ENCODE data around the gene GNAL.
"Not testable (repeated sequence)": the region's sequence is repeated elsewhere in the genome, so short reads cannot be mapped to it uniquely, and the experiment has no call there.

- not testable (repeated sequence) for TF ChIP-seq CREB5 (CRISPR knock-in tag; IDR thresholded peaks at IDR 0.05; ENCODE audit: low read depth); PATZ1 (CRISPR knock-in tag; IDR thresholded peaks at IDR 0.05; ENCODE audit: borderline replicate concordance); OSR1 (CRISPR knock-in tag; IDR thresholded peaks at IDR 0.05); ESRRG (CRISPR knock-in tag; IDR thresholded peaks at IDR 0.05); ZC3H10 (CRISPR knock-in tag; IDR thresholded peaks at IDR 0.05); BACH2 (CRISPR knock-in tag; IDR thresholded peaks at IDR 0.05; ENCODE audit: borderline replicate concordance); ARNTL (CRISPR knock-in tag; IDR thresholded peaks at IDR 0.05; ENCODE audit: borderline replicate concordance, low read depth); TOX (CRISPR knock-in tag; IDR thresholded peaks at IDR 0.05; ENCODE audit: borderline replicate concordance)
- TF ChIP-seq, protein P1, sequence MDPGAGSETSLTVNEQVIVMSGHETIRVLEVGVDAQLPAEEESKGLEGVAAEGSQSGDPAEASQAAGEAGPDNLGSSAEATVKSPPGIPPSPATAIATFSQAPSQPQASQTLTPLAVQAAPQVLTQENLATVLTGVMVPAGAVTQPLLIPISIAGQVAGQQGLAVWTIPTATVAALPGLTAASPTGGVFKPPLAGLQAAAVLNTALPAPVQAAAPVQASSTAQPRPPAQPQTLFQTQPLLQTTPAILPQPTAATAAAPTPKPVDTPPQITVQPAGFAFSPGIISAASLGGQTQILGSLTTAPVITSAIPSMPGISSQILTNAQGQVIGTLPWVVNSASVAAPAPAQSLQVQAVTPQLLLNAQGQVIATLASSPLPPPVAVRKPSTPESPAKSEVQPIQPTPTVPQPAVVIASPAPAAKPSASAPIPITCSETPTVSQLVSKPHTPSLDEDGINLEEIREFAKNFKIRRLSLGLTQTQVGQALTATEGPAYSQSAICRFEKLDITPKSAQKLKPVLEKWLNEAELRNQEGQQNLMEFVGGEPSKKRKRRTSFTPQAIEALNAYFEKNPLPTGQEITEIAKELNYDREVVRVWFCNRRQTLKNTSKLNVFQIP (CRISPR knock-in tag; IDR thresholded peaks at IDR 0.05; ENCODE audit: borderline replicate concordance, low read depth) = not testable (repeated sequence)
Measured at GRCh38 chr18:11892438-11892837, 203.4 kb downstream of the GNAL start.
